Activated T-helper 1 cell treated with anti-CD3 and anti-CD28 coated beads, Interleukin-12 subunit alpha, Interleukin-12 subunit beta, Interleukin-2, Interleukin-4 antibody, amounts not matched to agents 30 ng/mL and 10 ng/mL and 1 ng/mL, durations not matched to agents 14 hours and 24 hours and 36 hours (primary cell): ENCODE data around the gene CHRDL2. TPM values are rescaled to one million over a fixed set of nuclear protein-coding genes. Genes with fewer than 3 reads are reported as not detected.
A peak's percentile ranks its signal among the peaks of the same experiment; 100 is the strongest.

Source experiments
- DNase-seq: peaks from one replicate; pipeline ENCODE4 v3.0.0; 2021; ENCODE audit warnings: low spot score
- H3K27ac Mint-ChIP-seq: one replicate; pipeline ENCODE4 v1.8.0; 2021; ENCODE audit warnings: mild to moderate bottlenecking, mixed read lengths
- H3K27me3 Mint-ChIP-seq: one replicate; pipeline ENCODE4 v1.8.0; 2022; ENCODE audit warnings: mild to moderate bottlenecking, moderate library complexity, mixed read lengths; ENCODE audit not compliant: insufficient read depth
- H3K36me3 Mint-ChIP-seq: one replicate; pipeline ENCODE4 v1.8.0; 2021; ENCODE audit warnings: low read depth, mixed read lengths
- H3K4me1 Mint-ChIP-seq: one replicate; pipeline ENCODE4 v1.8.0; 2021; ENCODE audit warnings: low read depth, mixed read lengths
- H3K4me3 Mint-ChIP-seq: one replicate; pipeline ENCODE4 v1.8.0; 2021; ENCODE audit warnings: mild to moderate bottlenecking, moderate library complexity, mixed read lengths
- H3K9me3 Mint-ChIP-seq: one replicate; pipeline ENCODE4 v1.8.0; 2021; ENCODE audit warnings: mixed read lengths
- intact Hi-C: fragments of 100-400 bp; cut with micrococcal nuclease; formaldehyde crosslinking; loops from one replicate; pipeline ENCODE4 v1.15.1; 2024
- total RNA-seq: library from RNA; stranded (reverse); gene quantifications from 2 replicates; pipeline ENCODE4 v1.2.3, GENCODE V29; 2022

Gene CHRDL2
- total RNA-seq, 1 donor from 2014 or later: not detected

GRCh38 chr11:74719011-74719410, 12.2 kb downstream of the CHRDL2 start:
- H3K9me3 Mint-ChIP-seq: no peaks in the 10 kb centered on the region
- H3K4me1 Mint-ChIP-seq: no peaks in the 10 kb centered on the region
- peaks cover 19% of the 10 kb centered on the region for H3K27me3 Mint-ChIP-seq
- no peak for DNase-seq
- intact Hi-C loops: no loop called here
- H3K27ac Mint-ChIP-seq: no peak overlapping the region
- no peak overlapping the region for H3K4me3 Mint-ChIP-seq
- no peaks in the 10 kb centered on the region for H3K36me3 Mint-ChIP-seq

- intact Hi-C loops: no loop called here
- no peaks in the 10 kb centered on the region for H3K4me1 Mint-ChIP-seq
- no peak for DNase-seq
These were observed 13.8 kb downstream of the CHRDL2 start for GRCh38 chr11:74717221-74717969.

GRCh38 chr11:74714904-74715303, 16.3 kb downstream of the CHRDL2 start:
- intact Hi-C loops: no loop called here
- H3K27me3 Mint-ChIP-seq: peaks cover 7% of the 10 kb centered on the region
- H3K36me3 Mint-ChIP-seq: no peaks in the 10 kb centered on the region
- no peak for DNase-seq
- H3K27ac Mint-ChIP-seq: no peak overlapping the region
- no peaks in the 10 kb centered on the region for H3K9me3 Mint-ChIP-seq
- no peak overlapping the region for H3K4me3 Mint-ChIP-seq
- no peaks in the 10 kb centered on the region for H3K4me1 Mint-ChIP-seq

More at GRCh38 chr11:74717221-74717969, 13.8 kb downstream of the CHRDL2 start:
- H3K27me3 Mint-ChIP-seq: peaks cover 10% of the 10 kb centered on the region
- no peaks in the 10 kb centered on the region for H3K36me3 Mint-ChIP-seq
- no peak overlapping the region for H3K27ac Mint-ChIP-seq
- no peak overlapping the region for H3K4me3 Mint-ChIP-seq
- no peaks in the 10 kb centered on the region for H3K9me3 Mint-ChIP-seq

GRCh38 chr11:74713686-74714085, 17.5 kb downstream of the CHRDL2 start:
- no peak overlapping the region for H3K4me3 Mint-ChIP-seq
- H3K27ac Mint-ChIP-seq: no peak overlapping the region
- peaks cover 4% of the 10 kb centered on the region for H3K27me3 Mint-ChIP-seq
- H3K4me1 Mint-ChIP-seq: no peaks in the 10 kb centered on the region
- no peak for DNase-seq
- intact Hi-C loops: no loop called here
- H3K36me3 Mint-ChIP-seq: no peaks in the 10 kb centered on the region
- H3K9me3 Mint-ChIP-seq: no peaks in the 10 kb centered on the region

- H3K4me3 Mint-ChIP-seq: no peak overlapping the region
- H3K4me1 Mint-ChIP-seq: no peaks in the 10 kb centered on the region
- H3K36me3 Mint-ChIP-seq: no peaks in the 10 kb centered on the region
These were observed 20.8 kb downstream of the CHRDL2 start for GRCh38 chr11:74710281-74710938.

GRCh38 chr11:74709175-74709574, 22.1 kb downstream of the CHRDL2 start:
- no peaks in the 10 kb centered on the region for H3K4me1 Mint-ChIP-seq
- intact Hi-C loops: no loop called here
- H3K9me3 Mint-ChIP-seq: no peaks in the 10 kb centered on the region
- H3K27me3 Mint-ChIP-seq: peaks cover 1% of the 10 kb centered on the region
- H3K4me3 Mint-ChIP-seq: no peak overlapping the region
- DNase-seq: no peak
- no peaks in the 10 kb centered on the region for H3K36me3 Mint-ChIP-seq
- H3K27ac Mint-ChIP-seq: no peak overlapping the region

More at GRCh38 chr11:74710281-74710938, 20.8 kb downstream of the CHRDL2 start:
- Mint-ChIP-seq H3K9me3 (no peaks in the 10 kb centered on the region), H3K27ac (no peak overlapping the region), H3K27me3 (peaks cover 1% of the 10 kb centered on the region)
- intact Hi-C loops: no loop called here
- no peak for DNase-seq

- DNase-seq: no peak
- H3K9me3 Mint-ChIP-seq: no peaks in the 10 kb centered on the region
- peaks cover 3% of the 10 kb centered on the region for H3K27me3 Mint-ChIP-seq
- no peak overlapping the region for H3K27ac Mint-ChIP-seq
- intact Hi-C loops: no loop called here
- no peak overlapping the region for H3K4me3 Mint-ChIP-seq
- no peaks in the 10 kb centered on the region for H3K36me3 Mint-ChIP-seq
- H3K4me1 Mint-ChIP-seq: no peaks in the 10 kb centered on the region
These were observed 23.4 kb downstream of the CHRDL2 start for GRCh38 chr11:74707602-74708510.

GRCh38 chr11:74707182-74707581, 24.0 kb downstream of the CHRDL2 start:
- intact Hi-C loops: no loop called here

GRCh38 chr11:74703211-74703610, 28.0 kb downstream of the CHRDL2 start:
- Mint-ChIP-seq H3K27ac (no peak overlapping the region), H3K4me1 (no peaks in the 10 kb centered on the region), H3K36me3 (no peaks in the 10 kb centered on the region), H3K9me3 (no peaks in the 10 kb centered on the region), H3K4me3 (no peak overlapping the region), H3K27me3 (peaks cover 7% of the 10 kb centered on the region)
- intact Hi-C loops: no loop called here
- DNase-seq: no peak

More at GRCh38 chr11:74707182-74707581, 24.0 kb downstream of the CHRDL2 start:
- no peaks in the 10 kb centered on the region for H3K36me3 Mint-ChIP-seq
- H3K27ac Mint-ChIP-seq: no peak overlapping the region
- no peak for DNase-seq
- H3K27me3 Mint-ChIP-seq: peaks cover 6% of the 10 kb centered on the region
- H3K9me3 Mint-ChIP-seq: no peaks in the 10 kb centered on the region
- H3K4me3 Mint-ChIP-seq: no peak overlapping the region
- no peaks in the 10 kb centered on the region for H3K4me1 Mint-ChIP-seq

GRCh38 chr11:74702383-74703007, 28.7 kb downstream of the CHRDL2 start:
- intact Hi-C loops: loop anchor here (1.0 kb wide), 2 partner anchors 24 to 546 kb away; no protein-coding TSS in a partner anchor

GRCh38 chr11:74701351-74701750, 29.9 kb downstream of the CHRDL2 start:
- intact Hi-C loops: no loop called here
- DNase-seq: no peak
- peaks cover 8% of the 10 kb centered on the region for H3K4me1 Mint-ChIP-seq
- H3K4me3 Mint-ChIP-seq: no peak overlapping the region
- H3K36me3 Mint-ChIP-seq: no peaks in the 10 kb centered on the region
- H3K27ac Mint-ChIP-seq: no peak overlapping the region
- H3K27me3 Mint-ChIP-seq: peaks cover 10% of the 10 kb centered on the region
- H3K9me3 Mint-ChIP-seq: no peaks in the 10 kb centered on the region

More at GRCh38 chr11:74702383-74703007, 28.7 kb downstream of the CHRDL2 start:
- H3K4me1 Mint-ChIP-seq: peaks cover 2% of the 10 kb centered on the region
- DNase-seq: peak; percentile 26
- H3K4me3 Mint-ChIP-seq: no peak overlapping the region
- H3K27ac Mint-ChIP-seq: no peak overlapping the region
- no peaks in the 10 kb centered on the region for H3K9me3 Mint-ChIP-seq
- H3K36me3 Mint-ChIP-seq: no peaks in the 10 kb centered on the region
- H3K27me3 Mint-ChIP-seq: peaks cover 7% of the 10 kb centered on the region

GRCh38 chr11:74699615-74700396, 31.4 kb downstream of the CHRDL2 start:
- H3K27ac Mint-ChIP-seq: no peak overlapping the region
- no peaks in the 10 kb centered on the region for H3K36me3 Mint-ChIP-seq
- peaks cover 10% of the 10 kb centered on the region for H3K27me3 Mint-ChIP-seq
- DNase-seq: no peak
- H3K9me3 Mint-ChIP-seq: no peaks in the 10 kb centered on the region
- peaks cover 8% of the 10 kb centered on the region for H3K4me1 Mint-ChIP-seq
- intact Hi-C loops: no loop called here
- no peak overlapping the region for H3K4me3 Mint-ChIP-seq
